HepG2 (cell line): ENCODE results near the gene EIF2S2. TPM values are rescaled to one million over a fixed set of nuclear protein-coding genes. Genes with fewer than 3 reads are reported as not detected.
A peak's percentile ranks its signal among the peaks of the same experiment; 100 is the strongest.

Source experiments
- GATA4 ChIP-seq: sonication (generic); IDR thresholded peaks from 2 replicates; pipeline ENCODE4 v1.6.1; 2016; ENCODE audit warnings: antibody characterized with exemption, low read depth, borderline replicate concordance
- HHEX ChIP-seq: IDR thresholded peaks from 2 replicates; pipeline ENCODE4 v1.6.1; 2016; ENCODE audit warnings: control low read depth
- HMG20B ChIP-seq: conservative IDR thresholded peaks from 2 replicates; pipeline ENCODE4 v1.6.1; 2016; ENCODE audit warnings: missing genetic modification reagents, missing compliant biosample characterization
- HNRNPUL1 ChIP-seq: fragments of 200-400 bp; formaldehyde crosslinking; IDR thresholded peaks from 2 replicates; pipeline ENCODE4 v1.6.1; 2017; ENCODE audit warnings: low read depth, mild to moderate bottlenecking, low read length, moderate library complexity
- JARID2 ChIP-seq: sonication (generic); formaldehyde crosslinking; IDR thresholded peaks from 2 replicates; pipeline ENCODE4 v1.8.1; 2023; ENCODE audit warnings: missing genetic modification reagents, inconsistent platforms; ENCODE audit not compliant: insufficient replicate concordance
- KMT2A ChIP-seq: sonication (generic); formaldehyde crosslinking; IDR thresholded peaks from 2 replicates; pipeline ENCODE4 v1.4.0; 2020; ENCODE audit warnings: missing genetic modification reagents
- PLSCR1 ChIP-seq: sonication (generic); formaldehyde crosslinking; IDR thresholded peaks from 2 replicates; pipeline ENCODE4 v1.5.0; 2020; ENCODE audit warnings: missing genetic modification reagents, mild to moderate bottlenecking, borderline replicate concordance
- THAP11 ChIP-seq: IDR thresholded peaks from 2 replicates; pipeline ENCODE4 v1.6.1; 2016; ENCODE audit warnings: missing biosample characterization, missing genetic modification reagents
- THYN1 ChIP-seq: sonication (generic); formaldehyde crosslinking; IDR thresholded peaks from 2 replicates; pipeline ENCODE4 v1.8.1; 2023; ENCODE audit warnings: low read depth, mild to moderate bottlenecking, moderate library complexity, missing genetic modification reagents, borderline replicate concordance
- ZNF468 ChIP-seq: sonication (generic); formaldehyde crosslinking; IDR thresholded peaks from 2 replicates; pipeline ENCODE4 v1.8.0; 2022; ENCODE audit warnings: mild to moderate bottlenecking, moderate library complexity, missing genetic modification reagents
- ZNF496 ChIP-seq: sonication (generic); formaldehyde crosslinking; IDR thresholded peaks from 2 replicates; pipeline ENCODE4 v1.8.1; 2023; ENCODE audit warnings: mild to moderate bottlenecking, moderate library complexity, missing genetic modification reagents; ENCODE audit not compliant: insufficient replicate concordance
- ZNF597 ChIP-seq: sonication (generic); formaldehyde crosslinking; IDR thresholded peaks from 2 replicates; pipeline ENCODE4 v1.5.0; 2020; ENCODE audit warnings: missing genetic modification reagents
- ZSCAN12 ChIP-seq: sonication (generic); formaldehyde crosslinking; IDR thresholded peaks from 2 replicates; pipeline ENCODE4 v1.9.0; 2021; ENCODE audit warnings: mild to moderate bottlenecking, missing genetic modification reagents
- ZSCAN5A ChIP-seq: sonication (generic); formaldehyde crosslinking; IDR thresholded peaks from 2 replicates; pipeline ENCODE4 v1.8.0; 2022; ENCODE audit warnings: mild to moderate bottlenecking, missing genetic modification reagents, borderline replicate concordance
- polyA plus RNA-seq, 8 experiments: library from polyadenylated mRNA; depleted of rRNA in 3 of 8; stranded (reverse) in 7 of 8; unstranded in 1 of 8; fragments of >200 nt; fragmentation: Illumina TruSeq in 4 of 8; extraction: Trizol in 4 of 8; gene quantifications; 2 replicates each; pipeline versions ENCODE4 v1.2.1 to v1.2.3, GENCODE V29; 2011 to 2016; ENCODE audit warnings: low read depth in 4 of 8, missing spikeins in 1 of 8, mixed read lengths in 1 of 8; ENCODE audit not compliant: insufficient read depth in 1 of 8
- total RNA-seq, 5 experiments: library from RNA; depleted of rRNA; stranded (reverse); fragments of >200 nt; fragmentation: Illumina TruSeq; extraction: Trizol; gene quantifications; 2 replicates each; pipeline ENCODE4 v1.2.3, GENCODE V29; 2016; ENCODE audit warnings: low read depth in 1 of 5
- TF ChIP-seq, protein P1 (sequence below): sonication (generic); formaldehyde crosslinking; conservative IDR thresholded peaks from 2 replicates; pipeline ENCODE4 v1.4.0; 2020; ENCODE audit warnings: missing genetic modification reagents
- TF ChIP-seq, protein P2 (sequence below): sonication (generic); formaldehyde crosslinking; IDR thresholded peaks from 2 replicates; pipeline ENCODE4 v1.4.0; 2020; ENCODE audit warnings: missing genetic modification reagents, borderline replicate concordance

The EIF2S2 gene
- total and polyA plus RNA-seq, 2 of the 13 experiments (the other 11 are each of a cell fraction or from before 2014, with no cell fraction given) = 126 to 213 TPM

GRCh38 chr20:34111702-34112599, at the start of gene EIF2S2 (continued):
- TF ChIP-seq ZSCAN12 (CRISPR knock-in tag) (0 out of 2 replicates have a peak, but pooled peaks have one; percentile 10), ZNF468 (CRISPR knock-in tag) (no peak; the same call in 1 of the 2 replicates), THAP11 (CRISPR knock-in tag) (peak; percentile 99), GATA4 (no peak; the same call in 1 of the 2 replicates), PLSCR1 (CRISPR knock-in tag) (no peak; the same call in 1 of the 2 replicates), HNRNPUL1 (peak; percentile 21; the same call in 1 of the 2 replicates), KMT2A (CRISPR knock-in tag) (peak; percentile 94), ZNF496 (CRISPR knock-in tag) (no peak), ZNF597 (CRISPR knock-in tag) (peak; percentile 93; the same call in 1 of the 2 replicates), JARID2 (CRISPR knock-in tag) (peak; percentile 94), THYN1 (CRISPR knock-in tag) (no peak), ZSCAN5A (CRISPR knock-in tag) (peak; percentile 90), HHEX (CRISPR knock-in tag) (no peak), HMG20B (CRISPR knock-in tag) (peak; percentile 45; the same call in 1 of the 2 replicates)
- TF ChIP-seq, protein P1, sequence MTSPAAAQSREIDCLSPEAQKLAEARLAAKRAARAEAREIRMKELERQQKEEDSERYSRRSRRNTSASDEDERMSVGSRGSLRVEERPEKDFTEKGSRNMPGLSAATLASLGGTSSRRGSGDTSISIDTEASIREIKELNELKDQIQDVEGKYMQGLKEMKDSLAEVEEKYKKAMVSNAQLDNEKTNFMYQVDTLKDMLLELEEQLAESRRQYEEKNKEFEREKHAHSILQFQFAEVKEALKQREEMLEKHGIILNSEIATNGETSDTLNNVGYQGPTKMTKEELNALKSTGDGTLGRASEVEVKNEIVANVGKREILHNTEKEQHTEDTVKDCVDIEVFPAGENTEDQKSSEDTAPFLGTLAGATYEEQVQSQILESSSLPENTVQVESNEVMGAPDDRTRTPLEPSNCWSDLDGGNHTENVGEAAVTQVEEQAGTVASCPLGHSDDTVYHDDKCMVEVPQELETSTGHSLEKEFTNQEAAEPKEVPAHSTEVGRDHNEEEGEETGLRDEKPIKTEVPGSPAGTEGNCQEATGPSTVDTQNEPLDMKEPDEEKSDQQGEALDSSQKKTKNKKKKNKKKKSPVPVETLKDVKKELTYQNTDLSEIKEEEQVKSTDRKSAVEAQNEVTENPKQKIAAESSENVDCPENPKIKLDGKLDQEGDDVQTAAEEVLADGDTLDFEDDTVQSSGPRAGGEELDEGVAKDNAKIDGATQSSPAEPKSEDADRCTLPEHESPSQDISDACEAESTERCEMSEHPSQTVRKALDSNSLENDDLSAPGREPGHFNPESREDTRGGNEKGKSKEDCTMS (CRISPR knock-in tag) = peak; percentile 51; the same call in 1 of the 2 replicates
- TF ChIP-seq, protein P2, sequence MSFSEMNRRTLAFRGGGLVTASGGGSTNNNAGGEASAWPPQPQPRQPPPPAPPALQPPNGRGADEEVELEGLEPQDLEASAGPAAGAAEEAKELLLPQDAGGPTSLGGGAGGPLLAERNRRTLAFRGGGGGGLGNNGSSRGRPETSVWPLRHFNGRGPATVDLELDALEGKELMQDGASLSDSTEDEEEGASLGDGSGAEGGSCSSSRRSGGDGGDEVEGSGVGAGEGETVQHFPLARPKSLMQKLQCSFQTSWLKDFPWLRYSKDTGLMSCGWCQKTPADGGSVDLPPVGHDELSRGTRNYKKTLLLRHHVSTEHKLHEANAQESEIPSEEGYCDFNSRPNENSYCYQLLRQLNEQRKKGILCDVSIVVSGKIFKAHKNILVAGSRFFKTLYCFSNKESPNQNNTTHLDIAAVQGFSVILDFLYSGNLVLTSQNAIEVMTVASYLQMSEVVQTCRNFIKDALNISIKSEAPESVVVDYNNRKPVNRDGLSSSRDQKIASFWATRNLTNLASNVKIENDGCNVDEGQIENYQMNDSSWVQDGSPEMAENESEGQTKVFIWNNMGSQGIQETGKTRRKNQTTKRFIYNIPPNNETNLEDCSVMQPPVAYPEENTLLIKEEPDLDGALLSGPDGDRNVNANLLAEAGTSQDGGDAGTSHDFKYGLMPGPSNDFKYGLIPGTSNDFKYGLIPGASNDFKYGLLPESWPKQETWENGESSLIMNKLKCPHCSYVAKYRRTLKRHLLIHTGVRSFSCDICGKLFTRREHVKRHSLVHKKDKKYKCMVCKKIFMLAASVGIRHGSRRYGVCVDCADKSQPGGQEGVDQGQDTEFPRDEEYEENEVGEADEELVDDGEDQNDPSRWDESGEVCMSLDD (CRISPR knock-in tag) = peak; percentile 39; the same call in 1 of the 2 replicates
